Transverse colon (tissue), 4 donors: ENCODE results near the gene AP1B1.

Experiments
- EP300 ChIP-seq: sonication (generic); formaldehyde crosslinking; IDR thresholded peaks from one replicate; pipeline ENCODE4 v1.6.1; 2017; ENCODE audit warnings: antibody characterized with exemption, low read depth
- POLR2A ChIP-seq: fragments of 450-650 bp; IDR thresholded peaks from one replicate; pipeline ENCODE4 v1.6.1; 2016; ENCODE audit warnings: antibody characterized with exemption, mild to moderate bottlenecking, moderate library complexity
- POLR2AphosphoS5 ChIP-seq, 3 donors: sonication (generic); formaldehyde crosslinking; IDR thresholded peaks; one replicate each; pipeline ENCODE4 v1.6.1; 2016; ENCODE audit warnings: antibody characterized with exemption in 3 of 3
- TF ChIP-seq, protein P1 (sequence below), 5 experiments: fragments of 200-600 bp in 3 of 5; fragments of 450-650 bp in 2 of 5; sonication (generic) in 3 of 5; IDR thresholded peaks; 1 replicate in 2 of 5; 2 replicates in 3 of 5; pipeline ENCODE4 v1.5.1; 2016 to 2017; ENCODE audit warnings: antibody characterized with exemption in 5 of 5, inconsistent platforms in 3 of 5, mild to moderate bottlenecking in 2 of 5, moderate library complexity in 1 of 5

GRCh38 chr22:29306835-29307595, 81.4 kb downstream of the AP1B1 start:
- TF ChIP-seq, protein P1, sequence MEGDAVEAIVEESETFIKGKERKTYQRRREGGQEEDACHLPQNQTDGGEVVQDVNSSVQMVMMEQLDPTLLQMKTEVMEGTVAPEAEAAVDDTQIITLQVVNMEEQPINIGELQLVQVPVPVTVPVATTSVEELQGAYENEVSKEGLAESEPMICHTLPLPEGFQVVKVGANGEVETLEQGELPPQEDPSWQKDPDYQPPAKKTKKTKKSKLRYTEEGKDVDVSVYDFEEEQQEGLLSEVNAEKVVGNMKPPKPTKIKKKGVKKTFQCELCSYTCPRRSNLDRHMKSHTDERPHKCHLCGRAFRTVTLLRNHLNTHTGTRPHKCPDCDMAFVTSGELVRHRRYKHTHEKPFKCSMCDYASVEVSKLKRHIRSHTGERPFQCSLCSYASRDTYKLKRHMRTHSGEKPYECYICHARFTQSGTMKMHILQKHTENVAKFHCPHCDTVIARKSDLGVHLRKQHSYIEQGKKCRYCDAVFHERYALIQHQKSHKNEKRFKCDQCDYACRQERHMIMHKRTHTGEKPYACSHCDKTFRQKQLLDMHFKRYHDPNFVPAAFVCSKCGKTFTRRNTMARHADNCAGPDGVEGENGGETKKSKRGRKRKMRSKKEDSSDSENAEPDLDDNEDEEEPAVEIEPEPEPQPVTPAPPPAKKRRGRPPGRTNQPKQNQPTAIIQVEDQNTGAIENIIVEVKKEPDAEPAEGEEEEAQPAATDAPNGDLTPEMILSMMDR (IDR thresholded peaks at IDR 0.05) = peak in 1 of 5 experiments; percentile 8
- no peak for TF ChIP-seq POLR2A
- no peak for TF ChIP-seq EP300
- TF ChIP-seq POLR2AphosphoS5 (IDR thresholded peaks at IDR 0.05) = peak; percentile 36 to 57 (median 55)
